ENCODE data around the gene FAM210B. TPM values are rescaled to one million over a fixed set of nuclear protein-coding genes. Genes with fewer than 3 reads are reported as not detected.

FAM210B gene
- total and polyA plus RNA-seq, 10 of the 15 experiments (the other 5 are each of a cell fraction or from before 2014, with no cell fraction given): 0.13 to 1.4 (median 0.68) TPM

GRCh38 chr20:56406910-56407309 lies 48.1 kb downstream of the FAM210B start:
- intact Hi-C loops (cut with micrococcal nuclease; ENCODE audit: unreplicated experiment) (no loop called here), in situ Hi-C loops (cut with MboI) (no loop called here)
- DNase-seq (ENCODE audit: low read depth, low spot score) (no peak), FAIRE-seq (no peak), ATAC-seq (no peak)
- Histone ChIP-seq H3K9me3 (replicated peaks; ENCODE audit: control insufficient read depth, insufficient read depth, low read length) (no peaks in the 10 kb centered on the region), H3K36me3 (ENCODE audit: control insufficient read depth in 2 of 2, insufficient read depth in 2 of 2, low read length in 1 of 2) (peaks cover 5 to 35% of the 10 kb centered on the region in 2 experiments), H2AFZ (ENCODE audit: control insufficient read depth, low read depth, low read length) (no peak overlapping the region), H3K4me1 (ENCODE audit: control insufficient read depth, insufficient read depth, low read length) (peaks cover 4% of the 10 kb centered on the region; the same call in 1 of the 2 replicates), H3K27me3 (replicated peaks in 1 of 2; ENCODE audit: control insufficient read depth in 2 of 2, insufficient read depth in 2 of 2, low read length in 1 of 2) (no peaks in the 10 kb centered on the region), H4K20me1 (ENCODE audit: control insufficient read depth, insufficient read depth) (no peaks in the 10 kb centered on the region), H3K4me3 (no peak overlapping the region), H3K79me2 (ENCODE audit: control insufficient read depth, insufficient read depth, low read length) (no peaks in the 10 kb centered on the region; the same call in 1 of the 2 replicates), H3K27ac (ENCODE audit: control insufficient read depth, insufficient read depth) (no peak overlapping the region), H3K9ac (ENCODE audit: control insufficient read depth, insufficient read depth, low read length) (no peak overlapping the region), H3K4me2 (ENCODE audit: control insufficient read depth, insufficient read depth) (no peak overlapping the region)
- no TSS peak for BruUV-seq (replicated peaks)
- TF ChIP-seq POU2F2 (IDR thresholded peaks at IDR 0.05; ENCODE audit: borderline replicate concordance, low read depth, low read length) (no peak), CHD2 (IDR thresholded peaks at IDR 0.05; ENCODE audit: borderline replicate concordance, low read depth, low read length) (no peak), ZBTB33 (IDR thresholded peaks at IDR 0.05) (no peak), MEF2B (IDR thresholded peaks at IDR 0.05; ENCODE audit: partially characterized antibody, poor library complexity, severe bottlenecking) (no peak), ZSCAN29 (IDR thresholded peaks at IDR 0.05) (no peak), ZBTB4 (CRISPR knock-in tag; IDR thresholded peaks at IDR 0.05) (no peak), NR2F1 (conservative IDR thresholded peaks at IDR 0.05) (no peak), RCOR1 (conservative IDR thresholded peaks at IDR 0.05; ENCODE audit: low read depth, low read length) (no peak), POLR2A (IDR thresholded peaks at IDR 0.05; ENCODE audit: low read depth, low read length) (no peak), RELA (IDR thresholded peaks at IDR 0.05; ENCODE audit: borderline replicate concordance, partially characterized antibody) (no peak), SMARCA5 (IDR thresholded peaks at IDR 0.05) (no peak), SKIL (IDR thresholded peaks at IDR 0.05; ENCODE audit: low read depth, poor library complexity, severe bottlenecking) (no peak), JUND (IDR thresholded peaks at IDR 0.05; ENCODE audit: low read depth, low read length) (no peak), IKZF1 (conservative IDR thresholded peaks at IDR 0.05) (no peak), REST (IDR thresholded peaks at IDR 0.05; ENCODE audit: low read depth, low read length) (no peak)
- 100% methylated on average over 3 of the region's 3 CpGs for WGBS (ENCODE audit: insufficient coverage, insufficient replicate concordance, low lambda C conversion rate, missing lambda C conversion rate)
- CTCF ChIA-PET: interaction anchor here (0.6 to 1.1 kb wide), 2 partner anchors 9 to 69 kb away, joined by 3 read pairs; no protein-coding TSS in a partner anchor
- SMC1A ChIA-PET (ENCODE audit: uncharacterized antibody, unreplicated experiment): interaction anchor here (0.7 kb wide), 1 partner anchor 112 kb away, joined by 3 read pairs; no protein-coding TSS in a partner anchor
- RAD21 ChIA-PET (ENCODE audit: unreplicated experiment): no interaction called here
- POLR2A ChIA-PET: no interaction called here
